Parathyroid adenoma (tissue), 2 donors: Measurements from ENCODE around the gene HPN.

ENCODE experiments used
- H2AFZ ChIP-seq: fragments of 300-600 bp; sonication (generic); one replicate; pipeline ENCODE4 v1.7.0; 2017; ENCODE audit warnings: antibody characterized with exemption, mild to moderate bottlenecking
- H3K27ac ChIP-seq: fragments of 300-600 bp; sonication (generic); one replicate; pipeline ENCODE4 v1.7.0; 2017
- H3K27me3 ChIP-seq: fragments of 300-600 bp; sonication (generic); one replicate; pipeline ENCODE4 v1.7.0; 2017; ENCODE audit warnings: low read length; ENCODE audit not compliant: control insufficient read depth, insufficient read depth
- H3K36me3 ChIP-seq: fragments of 300-600 bp; sonication (generic); one replicate; pipeline ENCODE4 v1.7.0; 2017; ENCODE audit warnings: low read length; ENCODE audit not compliant: control insufficient read depth, insufficient read depth
- H3K4me1 ChIP-seq: fragments of 300-600 bp; sonication (generic); one replicate; pipeline ENCODE4 v1.7.0; 2017; ENCODE audit warnings: control low read depth
- H3K4me2 ChIP-seq: fragments of 300-600 bp; sonication (generic); one replicate; pipeline ENCODE4 v1.7.0; 2017; ENCODE audit warnings: low read length
- H3K4me3 ChIP-seq: fragments of 300-600 bp; sonication (generic); one replicate; pipeline ENCODE4 v1.7.0; 2017; ENCODE audit warnings: low read depth, low read length
- H3K79me2 ChIP-seq: fragments of 300-600 bp; sonication (generic); one replicate; pipeline ENCODE4 v1.7.0; 2017; ENCODE audit warnings: control low read depth
- H3K9ac ChIP-seq: fragments of 300-600 bp; sonication (generic); one replicate; pipeline ENCODE4 v1.7.0; 2017; ENCODE audit warnings: mild to moderate bottlenecking
- H3K9me3 ChIP-seq: fragments of 300-600 bp; sonication (generic); one replicate; pipeline ENCODE4 v1.7.0; 2017; ENCODE audit warnings: low read length; ENCODE audit not compliant: control insufficient read depth
- CTCF ChIP-seq: fragments of 300-600 bp; sonication (generic); IDR thresholded peaks from one replicate; pipeline ENCODE4 v1.7.0; 2017; ENCODE audit warnings: antibody characterized with exemption, mild to moderate bottlenecking
- donor health status: primary hyperparathyroidism.

HPN gene

GRCh38 chr19:35108730-35109129 is 67.2 kb downstream of the HPN start:
- Histone ChIP-seq H3K36me3 (no peaks in the 10 kb centered on the region), H3K27ac (no peak overlapping the region), H3K27me3 (no peaks in the 10 kb centered on the region), H3K4me2 (no peak overlapping the region), H3K9me3 (no peaks in the 10 kb centered on the region), H2AFZ (no peak overlapping the region), H3K9ac (no peak overlapping the region), H3K4me3 (no peak overlapping the region), H3K4me1 (no peaks in the 10 kb centered on the region), H3K79me2 (no peaks in the 10 kb centered on the region)
- TF ChIP-seq CTCF = no peak

GRCh38 chr19:35109395-35110112 is 68.0 kb downstream of the HPN start:
- Histone ChIP-seq H3K4me3 (no peak overlapping the region), H2AFZ (no peak overlapping the region), H3K36me3 (no peaks in the 10 kb centered on the region), H3K4me1 (no peaks in the 10 kb centered on the region), H3K4me2 (no peak overlapping the region), H3K27me3 (no peaks in the 10 kb centered on the region), H3K9me3 (no peaks in the 10 kb centered on the region), H3K79me2 (no peaks in the 10 kb centered on the region), H3K9ac (no peak overlapping the region), H3K27ac (no peak overlapping the region)
- no peak for TF ChIP-seq CTCF

- no peak overlapping the region for H3K27ac ChIP-seq
Observed at GRCh38 chr19:35110974-35111373, 69.5 kb downstream of the HPN start.

GRCh38 chr19:35112995-35113688 is 71.6 kb downstream of the HPN start:
- Histone ChIP-seq H3K4me3 (no peak overlapping the region), H3K27ac (no peak overlapping the region), H3K27me3 (no peaks in the 10 kb centered on the region), H3K79me2 (no peaks in the 10 kb centered on the region), H2AFZ (no peak overlapping the region), H3K4me2 (no peak overlapping the region), H3K9me3 (no peaks in the 10 kb centered on the region), H3K4me1 (no peaks in the 10 kb centered on the region), H3K36me3 (no peaks in the 10 kb centered on the region), H3K9ac (no peak overlapping the region)
- TF ChIP-seq CTCF = no peak

More at GRCh38 chr19:35110974-35111373, 69.5 kb downstream of the HPN start:
- Histone ChIP-seq H3K36me3 (no peaks in the 10 kb centered on the region), H3K79me2 (no peaks in the 10 kb centered on the region), H2AFZ (no peak overlapping the region), H3K27me3 (no peaks in the 10 kb centered on the region), H3K9ac (no peak overlapping the region), H3K4me2 (no peak overlapping the region), H3K4me1 (no peaks in the 10 kb centered on the region), H3K9me3 (no peaks in the 10 kb centered on the region), H3K4me3 (no peak overlapping the region)
- no peak for TF ChIP-seq CTCF
